Uterus (tissue), 2 donors: ENCODE results near the gene MCM3AP.

Source experiments
- CTCF ChIP-seq, 4 experiments: fragments of 200-600 bp in 2 of 4; fragments of 450-650 bp in 2 of 4; sonication (generic) in 2 of 4; IDR thresholded peaks; one replicate each; pipeline ENCODE4 v1.5.1; 2016 to 2019; ENCODE audit warnings: antibody characterized with exemption in 4 of 4, mild to moderate bottlenecking in 2 of 4, moderate library complexity in 1 of 4
- POLR2A ChIP-seq, 2 donors: fragments of 450-650 bp; IDR thresholded peaks; one replicate each; pipeline ENCODE4 v1.6.1; 2016; ENCODE audit warnings: antibody characterized with exemption in 2 of 2, mild to moderate bottlenecking in 1 of 2, moderate library complexity in 1 of 2

DNA sequence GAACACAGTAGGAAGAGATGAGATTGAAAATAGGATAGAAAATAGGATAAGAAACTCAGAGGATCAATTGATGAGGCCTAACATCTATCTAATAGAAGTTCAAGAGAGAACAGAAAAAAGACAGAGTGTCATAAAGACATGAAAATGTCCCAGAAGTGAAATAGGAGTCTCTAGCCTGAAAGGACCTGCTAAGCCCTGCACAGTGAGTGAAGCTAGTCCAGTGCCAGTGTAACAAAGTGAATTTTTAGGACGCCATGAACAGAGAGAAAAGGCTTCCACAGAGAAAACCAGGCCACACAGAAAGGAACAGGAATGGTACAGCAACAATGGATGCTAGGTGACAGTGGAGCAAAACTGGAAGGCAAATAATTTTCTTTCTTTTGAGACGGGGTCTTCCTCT lies 36.6 kb downstream of the MCM3AP start:
- TF ChIP-seq CTCF (IDR thresholded peaks at IDR 0.05), result no peak
- TF ChIP-seq POLR2A (IDR thresholded peaks at IDR 0.05), result no peak
